AG04449 (cell line): Measurements from ENCODE around the gene PNO1.

Experiments
- CTCF ChIA-PET: fragments of 350-600 bp; formaldehyde crosslinking; extraction: SDS; loops from one replicate; lab custom pipeline; 2021; ENCODE audit warnings: antibody characterized with exemption; lab: Yijun Ruan, JAX
- POLR2A ChIA-PET: fragments of 400-600, 350-600 bp; formaldehyde crosslinking; extraction: SDS; loops from one replicate; lab custom pipeline; 2020; ENCODE audit warnings: antibody characterized with exemption, inconsistent platforms; lab: Yijun Ruan, JAX
- DNase-seq: peaks from one replicate; pipeline ENCODE4 v3.0.0-alpha.2; 2010; ENCODE audit warnings: low read depth, low spot score
- H3K4me3 ChIP-seq: 2 replicates; pipeline ENCODE4 v1.5.1; 2011; ENCODE audit warnings: low read depth, mild to moderate bottlenecking, control low read depth, low read length
- CTCF ChIP-seq: IDR thresholded peaks from one replicate; pipeline ENCODE4 v1.5.1; 2011; ENCODE audit warnings: mild to moderate bottlenecking, moderate library complexity, low read length, control low read depth, inconsistent platforms; ENCODE audit not compliant: insufficient read depth; ENCODE audit errors: missing control alignments

PNO1 gene

GRCh38 chr2:68206793-68207192 is 49.1 kb downstream of the PNO1 start:
- CTCF ChIA-PET = interaction anchor here (0.9 to 9.2 kb wide), 11 partner anchors 8 to 235 kb away, joined by 3 to 84 read pairs (median 4); no protein-coding TSS in a partner anchor
- POLR2A ChIA-PET = interaction anchor here (0.6 kb wide), 1 partner anchor 10 kb away, joined by 4 read pairs; no protein-coding TSS in a partner anchor

GRCh38 chr2:68214381-68214780 is 56.7 kb downstream of the PNO1 start:
- POLR2A ChIA-PET = no interaction called here
- DNase-seq = no peak
- CTCF ChIA-PET = interaction anchor here (3.3 kb wide), 1 partner anchor 18 kb away, joined by 21 read pairs; no protein-coding TSS in a partner anchor
- H3K4me3 ChIP-seq = no peak overlapping the region
- TF ChIP-seq CTCF = no peak

More at GRCh38 chr2:68206793-68207192, 49.1 kb downstream of the PNO1 start:
- no peak for TF ChIP-seq CTCF
- DNase-seq = no peak
- no peak overlapping the region for H3K4me3 ChIP-seq

- no peak for TF ChIP-seq CTCF
- POLR2A ChIA-PET = interaction anchor here (0.6 kb wide), 1 partner anchor 10 kb away, joined by 4 read pairs; no protein-coding TSS in a partner anchor
- DNase-seq = no peak
- H3K4me3 ChIP-seq = no peak overlapping the region
- CTCF ChIA-PET = interaction anchor here (1.2 to 3.3 kb wide), 2 partner anchors 20 to 34 kb away, joined by 3 to 21 read pairs; no protein-coding TSS in a partner anchor
These were observed 59.0 kb downstream of the PNO1 start for GRCh38 chr2:68216454-68217310.

- DNase-seq = no peak
These were observed 60.0 kb downstream of the PNO1 start for GRCh38 chr2:68217729-68218128.

GRCh38 chr2:68218343-68218901 is 60.7 kb downstream of the PNO1 start:
- CTCF ChIA-PET = interaction anchor here (3.8 kb wide), 1 partner anchor 23 kb away, joined by 30 read pairs; no protein-coding TSS in a partner anchor
- POLR2A ChIA-PET = no interaction called here
- no peak for TF ChIP-seq CTCF
- DNase-seq = no peak
- no peak overlapping the region for H3K4me3 ChIP-seq

More at GRCh38 chr2:68217729-68218128, 60.0 kb downstream of the PNO1 start:
- TF ChIP-seq CTCF = no peak
- no peak overlapping the region for H3K4me3 ChIP-seq
- POLR2A ChIA-PET = no interaction called here
- CTCF ChIA-PET = interaction anchor here (0.6 to 3.8 kb wide), 2 partner anchors 11 to 22 kb away, joined by 4 to 30 read pairs; no protein-coding TSS in a partner anchor
